Right lobe of liver (tissue), 6 donors: ENCODE data around the gene IFI27. TPM values are rescaled to one million over a fixed set of nuclear protein-coding genes. Genes with fewer than 3 reads are reported as not detected.

ENCODE experiments used
- ATAC-seq, 4 donors: fragments of 200-7000 bp; cut with Tn5 transposase; one replicate each; pipeline ENCODE4 v1.9.1; 2020; ENCODE audit warnings: mild to moderate bottlenecking in 4 of 4, moderate library complexity in 4 of 4
- DNase-seq, 3 donors: peaks; one replicate each; pipeline ENCODE4 v3.0.0-alpha.2; 2020
- H3K27ac ChIP-seq, 3 donors: fragments of 200-600 bp; one replicate each; pipeline ENCODE4 v1.8.0; 2022
- H3K27me3 ChIP-seq, 2 donors: fragments of 200-600 bp; one replicate each; pipeline ENCODE4 v1.8.0; 2022
- H3K36me3 ChIP-seq, 4 donors: fragments of 200-600 bp; sonication (generic) in 1 of 4; one replicate each; pipeline versions ENCODE4 v1.5.1 to v1.8.0; 2017 to 2022; ENCODE audit warnings: control low read depth in 1 of 4
- H3K4me1 ChIP-seq, 4 donors: fragments of 200-600 bp; sonication (generic) in 1 of 4; one replicate each; pipeline versions ENCODE4 v1.5.1 to v1.8.0; 2017 to 2022; ENCODE audit warnings: control low read depth in 1 of 4
- H3K4me3 ChIP-seq, 3 donors: fragments of 200-600 bp; one replicate each; pipeline ENCODE4 v1.8.0; 2022
- H3K9me3 ChIP-seq, 4 donors: fragments of 200-600 bp; sonication (generic) in 1 of 4; one replicate each; pipeline versions ENCODE4 v1.5.1 to v1.8.0; 2017 to 2022; ENCODE audit warnings: control low read depth in 1 of 4
- CTCF ChIP-seq, 4 donors: fragments of 200-600 bp in 3 of 4; fragments of 450-650 bp in 1 of 4; IDR thresholded peaks; one replicate each; pipeline versions ENCODE4 v1.5.1 to v1.8.0; 2016 to 2022; ENCODE audit warnings: antibody characterized with exemption in 4 of 4, mild to moderate bottlenecking in 2 of 4
- POLR2A ChIP-seq: fragments of 450-650 bp; IDR thresholded peaks from one replicate; pipeline ENCODE4 v1.6.1; 2017; ENCODE audit warnings: antibody characterized with exemption, mild to moderate bottlenecking
- WGBS: methylation state at CpG from one replicate; pipeline ENCODE4 v1.1.6; 2018; ENCODE audit warnings: low coverage, low lambda C conversion rate; ENCODE audit not compliant: insufficient coverage; ENCODE audit errors: missing lambda C conversion rate; 5-methylcytosine and 5-hydroxymethylcytosine counted together
- intact Hi-C, 2 donors: fragments of 100-400 bp; cut with DNase I; formaldehyde crosslinking; loops; one replicate each; pipeline versions ENCODE4 v1.11.2 to v1.14.1; 2022
- total RNA-seq, 6 experiments: library from RNA; depleted of rRNA in 2 of 6; stranded (reverse); fragments of >200 nt in 2 of 6; fragmentation: NEBNext Ultra II Directional in 3 of 6; extraction: Animal tissue kit (Norgen Biotek cat#: 25700) in 3 of 6; gene quantifications; one replicate each; pipeline versions ENCODE4 v1.1.0 to v1.2.4, GENCODE V29; 2016 to 2023
- donor health status: DM: no; HTN: yes; CAD: no.
- donor health status: DM: no; HTN: no; CAD: no.
- donor health status: DM: no; HTN: no; CAD: no.
- donor health status: DM: no; HTN: yes; CAD: no.
- donor health status: DM: no; HTN: yes; CAD: no.

IFI27 gene
- total RNA-seq, 6 experiments from 2014 or later: 10.0 to 32.5 (median 16.9) TPM

GRCh38 chr14:94125659-94126418, 15.3 kb downstream of the IFI27 start:
- H3K27me3 ChIP-seq: no peaks in the 10 kb centered on the region
- intact Hi-C loops: loop anchor here (10.0 kb wide), 1 partner anchor 81 kb away; no protein-coding TSS in a partner anchor
- H3K27ac ChIP-seq: no peak overlapping the region
- no peaks in the 10 kb centered on the region for H3K36me3 ChIP-seq
- no peaks in the 10 kb centered on the region for H3K9me3 ChIP-seq
- no peak overlapping the region for H3K4me3 ChIP-seq
- H3K4me1 ChIP-seq: peaks cover 0 to 7% (median 0%) of the 10 kb centered on the region in 4 donors
- TF ChIP-seq POLR2A (no peak), CTCF (IDR thresholded peaks at IDR 0.05) (no peak)
- 90% methylated on average over 3 of the region's 6 CpGs for WGBS
- DNase-seq (no peak), ATAC-seq (no peak)

GRCh38 chr14:94126419-94126677, 15.8 kb downstream of the IFI27 start:
- Histone ChIP-seq H3K27ac (no peak overlapping the region), H3K4me1 (peaks cover 0 to 7% (median 0%) of the 10 kb centered on the region in 4 donors), H3K4me3 (no peak overlapping the region), H3K27me3 (no peaks in the 10 kb centered on the region), H3K36me3 (no peaks in the 10 kb centered on the region), H3K9me3 (no peaks in the 10 kb centered on the region)
- WGBS: 63% methylated on average over 1 of the region's 1 CpG
- DNase-seq: no peak
- intact Hi-C loops: loop anchor here (10.0 kb wide), 1 partner anchor 82 kb away; no protein-coding TSS in a partner anchor
- TF ChIP-seq POLR2A: no peak
- no peak for TF ChIP-seq CTCF (IDR thresholded peaks at IDR 0.05)
- no peak for ATAC-seq

- H3K9me3 ChIP-seq: no peaks in the 10 kb centered on the region
- H3K4me1 ChIP-seq: peaks cover 0 to 7% (median 0%) of the 10 kb centered on the region in 4 donors
- no peak for TF ChIP-seq POLR2A
- TF ChIP-seq CTCF (IDR thresholded peaks at IDR 0.05): no peak
- H3K27ac ChIP-seq: no peak overlapping the region
- 54% methylated on average over 3 of the region's 5 CpGs for WGBS
- no peaks in the 10 kb centered on the region for H3K27me3 ChIP-seq
- ATAC-seq (no peak), DNase-seq (no peak)
- no peaks in the 10 kb centered on the region for H3K36me3 ChIP-seq
- no peak overlapping the region for H3K4me3 ChIP-seq
- intact Hi-C loops: loop anchor here (10.0 kb wide), 1 partner anchor 82 kb away; no protein-coding TSS in a partner anchor
Observed at GRCh38 chr14:94126800-94127199, 16.3 kb downstream of the IFI27 start.

- H3K4me1 ChIP-seq: peaks cover 0 to 7% (median 0%) of the 10 kb centered on the region in 4 donors
- TF ChIP-seq CTCF (IDR thresholded peaks at IDR 0.05) (no peak), POLR2A (no peak)
- no peak overlapping the region for H3K27ac ChIP-seq
- DNase-seq: no peak
- H3K9me3 ChIP-seq: no peaks in the 10 kb centered on the region
- intact Hi-C loops: loop anchor here (10.0 kb wide), 1 partner anchor 83 kb away; no protein-coding TSS in a partner anchor
- 89% methylated on average over 1 of the region's 6 CpGs for WGBS
- no peak overlapping the region for H3K4me3 ChIP-seq
- H3K27me3 ChIP-seq: no peaks in the 10 kb centered on the region
- no peak for ATAC-seq
- no peaks in the 10 kb centered on the region for H3K36me3 ChIP-seq
Observed at GRCh38 chr14:94127330-94127729, 16.8 kb downstream of the IFI27 start.
